SH-SY5Y (cell line): Measurements from ENCODE around the gene DPM2.

Source experiments
- GATA2 ChIP-seq: IDR thresholded peaks from 2 replicates; pipeline ENCODE4 v1.6.1; 2011; ENCODE audit warnings: mild to moderate bottlenecking, low read depth, low read length
- GATA3 ChIP-seq: IDR thresholded peaks from 2 replicates; pipeline ENCODE4 v1.6.1; 2011; ENCODE audit warnings: low read depth, mild to moderate bottlenecking, low read length, moderate library complexity

GRCh38 chr9:127980706-127981558 is 43.3 kb upstream of the DPM2 start, which contains the start of gene EEIG1:
- no peak for TF ChIP-seq GATA2
- no peak for TF ChIP-seq GATA3
